Astrocyte (in vitro differentiated cells and primary cell): Measurements from ENCODE around the gene ZNF827. TPM values are rescaled to one million over a fixed set of nuclear protein-coding genes. Genes with fewer than 3 reads are reported as not detected.
A peak's percentile ranks its signal among the peaks of the same experiment; 100 is the strongest.

ENCODE experiments used
- DNase-seq: peaks from one replicate; pipeline ENCODE4 v3.0.0-alpha.2; 2010; ENCODE audit warnings: low read depth
- FAIRE-seq: peaks from 2 replicates; lab custom pipeline; 2011; peaks lifted over from hg19 to GRCh38; lab: Jason Lieb, UNC
- H2AFZ ChIP-seq: 2 replicates; pipeline ENCODE4 v1.6.0; 2012; ENCODE audit warnings: low read depth, low read length, inconsistent platforms
- H3K27ac ChIP-seq: 2 replicates; pipeline ENCODE4 v1.5.1; 2011; ENCODE audit warnings: low read depth, low read length, inconsistent platforms
- H3K27me3 ChIP-seq: 2 replicates; pipeline ENCODE4 v1.6.0; 2011; ENCODE audit warnings: low read length, inconsistent platforms; ENCODE audit not compliant: insufficient read depth
- H3K36me3 ChIP-seq: 2 replicates; pipeline ENCODE4 v1.5.1; 2011; ENCODE audit warnings: low read length, inconsistent platforms; ENCODE audit not compliant: insufficient read depth
- H3K4me1 ChIP-seq: 2 replicates; pipeline ENCODE4 v1.5.1; 2011; ENCODE audit warnings: low read length, inconsistent platforms; ENCODE audit not compliant: insufficient read depth
- H3K4me2 ChIP-seq: 2 replicates; pipeline ENCODE4 v1.6.0; 2012; ENCODE audit warnings: low read length, inconsistent platforms
- H3K4me3 ChIP-seq: 2 replicates; pipeline ENCODE4 v1.5.1; 2011; ENCODE audit warnings: low read depth, mild to moderate bottlenecking, low read length, inconsistent platforms; ENCODE audit not compliant: insufficient read depth
- H3K79me2 ChIP-seq: 2 replicates; pipeline ENCODE4 v1.6.0; 2012; ENCODE audit warnings: mild to moderate bottlenecking, low read length, inconsistent platforms; ENCODE audit not compliant: insufficient read depth
- H3K9ac ChIP-seq: 2 replicates; pipeline ENCODE4 v1.6.0; 2012; ENCODE audit warnings: mild to moderate bottlenecking, low read length, inconsistent platforms
- H3K9me3 ChIP-seq: 2 replicates; pipeline ENCODE4 v1.5.1; 2012; ENCODE audit warnings: low read depth, mild to moderate bottlenecking, low read length, inconsistent platforms; ENCODE audit not compliant: insufficient read depth
- H4K20me1 ChIP-seq: 2 replicates; pipeline ENCODE4 v1.6.0; 2012; ENCODE audit warnings: low read length, inconsistent platforms; ENCODE audit not compliant: insufficient read depth
- H3K27ac Mint-ChIP-seq: one replicate; pipeline ENCODE4 v1.8.0; 2021; ENCODE audit warnings: mild to moderate bottlenecking, mixed read lengths; ENCODE audit not compliant: unreplicated experiment
- H3K27me3 Mint-ChIP-seq: one replicate; pipeline ENCODE4 v1.8.0; 2021; ENCODE audit warnings: low read depth, mixed read lengths; ENCODE audit not compliant: unreplicated experiment
- H3K36me3 Mint-ChIP-seq: one replicate; pipeline ENCODE4 v1.8.0; 2021; ENCODE audit warnings: low read depth, mixed read lengths; ENCODE audit not compliant: unreplicated experiment
- H3K4me1 Mint-ChIP-seq: one replicate; pipeline ENCODE4 v1.8.0; 2021; ENCODE audit warnings: low read depth, mixed read lengths; ENCODE audit not compliant: unreplicated experiment
- H3K4me3 Mint-ChIP-seq: one replicate; pipeline ENCODE4 v1.8.0; 2021; ENCODE audit warnings: mild to moderate bottlenecking, moderate library complexity, mixed read lengths; ENCODE audit not compliant: unreplicated experiment
- H3K9me3 Mint-ChIP-seq: one replicate; pipeline ENCODE4 v1.8.0; 2021; ENCODE audit warnings: mild to moderate bottlenecking, mixed read lengths; ENCODE audit not compliant: unreplicated experiment
- CTCF ChIP-seq: IDR thresholded peaks from 2 replicates; pipeline ENCODE4 v1.5.1; 2011; ENCODE audit warnings: low read depth, mild to moderate bottlenecking, inconsistent platforms, low read length, moderate library complexity; ENCODE audit not compliant: insufficient read depth
- EZH2 ChIP-seq: IDR thresholded peaks from 2 replicates; pipeline ENCODE4 v1.6.1; 2012; ENCODE audit warnings: mild to moderate bottlenecking, low read length, inconsistent platforms; ENCODE audit not compliant: insufficient read depth
- total RNA-seq: library from RNA; stranded (reverse); gene quantifications from 2 replicates; pipeline ENCODE4 v1.2.1, GENCODE V29; 2021

Gene ZNF827
- total RNA-seq, 1 donor from 2014 or later, result 39.7 TPM

- H3K27ac Mint-ChIP-seq, result no peak overlapping the region
- H3K9ac ChIP-seq, result no peak overlapping the region
These were observed 77.0 kb downstream of the ZNF827 start for GRCh38 chr4:145861336-145862318.

GRCh38 chr4:145860897-145861296, 77.7 kb downstream of the ZNF827 start:
- no peak for TF ChIP-seq EZH2
- TF ChIP-seq CTCF, result no peak
- Histone ChIP-seq H3K27ac (no peak overlapping the region), H3K4me2 (no peak overlapping the region), H3K9me3 (no peaks in the 10 kb centered on the region), H3K4me3 (no peak overlapping the region), H4K20me1 (peaks cover 7% of the 10 kb centered on the region), H2AFZ (no peak overlapping the region), H3K36me3 (peaks cover 8% of the 10 kb centered on the region), H3K4me1 (no peaks in the 10 kb centered on the region), H3K9ac (no peak overlapping the region), H3K27me3 (no peaks in the 10 kb centered on the region), H3K79me2 (peaks cover 11% of the 10 kb centered on the region)
- H3K36me3 Mint-ChIP-seq, result peaks cover 11% of the 10 kb centered on the region
- H3K27ac Mint-ChIP-seq, result no peak overlapping the region
- DNase-seq (no peak), FAIRE-seq (no peak)
- H3K9me3 Mint-ChIP-seq, result no peaks in the 10 kb centered on the region
- H3K4me3 Mint-ChIP-seq, result no peak overlapping the region
- no peaks in the 10 kb centered on the region for H3K27me3 Mint-ChIP-seq
- peaks cover 12% of the 10 kb centered on the region for H3K4me1 Mint-ChIP-seq

More at GRCh38 chr4:145861336-145862318, 77.0 kb downstream of the ZNF827 start:
- no peaks in the 10 kb centered on the region for H3K9me3 ChIP-seq
- Mint-ChIP-seq H3K4me1 (peaks cover 17% of the 10 kb centered on the region), H3K4me3 (no peak overlapping the region), H3K27me3 (no peaks in the 10 kb centered on the region), H3K36me3 (peaks cover 11% of the 10 kb centered on the region), H3K9me3 (no peaks in the 10 kb centered on the region)
- H3K4me2 ChIP-seq, result no peak overlapping the region
- no peaks in the 10 kb centered on the region for H3K27me3 ChIP-seq
- no peak overlapping the region for H2AFZ ChIP-seq
- DNase-seq, result peak; percentile 66
- no peak for FAIRE-seq
- no peak overlapping the region for H3K4me3 ChIP-seq
- H3K27ac ChIP-seq, result no peak overlapping the region
- TF ChIP-seq CTCF, result no peak
- TF ChIP-seq EZH2, result no peak
- peaks cover 9% of the 10 kb centered on the region for H4K20me1 ChIP-seq
- peaks cover 8% of the 10 kb centered on the region for H3K36me3 ChIP-seq
- H3K4me1 ChIP-seq, result no peaks in the 10 kb centered on the region
- H3K79me2 ChIP-seq, result peaks cover 11% of the 10 kb centered on the region
